Measurements from ENCODE around the gene RGPD3.
"Not testable (repeated sequence)": the region's sequence is repeated elsewhere in the genome, so short reads cannot be mapped to it uniquely, and the experiment has no call there.

- TF ChIP-seq ZNF561 (tag by site-specific recombination; IDR thresholded peaks at IDR 0.05; ENCODE audit: borderline replicate concordance); ZNF274 (IDR thresholded peaks at IDR 0.05; ENCODE audit: low read length); ZNF274 (tag by site-specific recombination; IDR thresholded peaks at IDR 0.05; ENCODE audit: borderline replicate concordance); ZNF544 (tag by site-specific recombination; IDR thresholded peaks at IDR 0.05); CTCF (tag by site-specific recombination; IDR thresholded peaks at IDR 0.05); ZNF529 (tag by site-specific recombination; IDR thresholded peaks at IDR 0.05; ENCODE audit: insufficient replicate concordance); ZNF311 (tag by site-specific recombination; IDR thresholded peaks at IDR 0.05; ENCODE audit: borderline replicate concordance); ZNF175 (tag by site-specific recombination; IDR thresholded peaks at IDR 0.05); MEIS1 (CRISPR knock-in tag; IDR thresholded peaks at IDR 0.05; ENCODE audit: borderline replicate concordance); SETDB1 (IDR thresholded peaks at IDR 0.05; ENCODE audit: insufficient read length, low read length); TCF7L2 (IDR thresholded peaks at IDR 0.05; ENCODE audit: borderline replicate concordance, low read depth, low read length); REST (tag by site-specific recombination; IDR thresholded peaks at IDR 0.05); ZNF292 (tag by site-specific recombination; IDR thresholded peaks at IDR 0.05; ENCODE audit: borderline replicate concordance, low read depth); ZNF560 (tag by site-specific recombination; IDR thresholded peaks at IDR 0.05; ENCODE audit: borderline replicate concordance): not testable (repeated sequence)
Observed at GRCh38 chr2:106500350-106500749, 32.1 kb upstream of the RGPD3 start.

Data from HEK293 (cell line).